ENCODE results near the gene NPPB. TPM values are rescaled to one million over a fixed set of nuclear protein-coding genes. Genes with fewer than 3 reads are reported as not detected.

The NPPB gene
- total and polyA plus RNA-seq, 9 of the 15 experiments (the other 6 are each of a cell fraction or from before 2014, with no cell fraction given), result not detected

DNA sequence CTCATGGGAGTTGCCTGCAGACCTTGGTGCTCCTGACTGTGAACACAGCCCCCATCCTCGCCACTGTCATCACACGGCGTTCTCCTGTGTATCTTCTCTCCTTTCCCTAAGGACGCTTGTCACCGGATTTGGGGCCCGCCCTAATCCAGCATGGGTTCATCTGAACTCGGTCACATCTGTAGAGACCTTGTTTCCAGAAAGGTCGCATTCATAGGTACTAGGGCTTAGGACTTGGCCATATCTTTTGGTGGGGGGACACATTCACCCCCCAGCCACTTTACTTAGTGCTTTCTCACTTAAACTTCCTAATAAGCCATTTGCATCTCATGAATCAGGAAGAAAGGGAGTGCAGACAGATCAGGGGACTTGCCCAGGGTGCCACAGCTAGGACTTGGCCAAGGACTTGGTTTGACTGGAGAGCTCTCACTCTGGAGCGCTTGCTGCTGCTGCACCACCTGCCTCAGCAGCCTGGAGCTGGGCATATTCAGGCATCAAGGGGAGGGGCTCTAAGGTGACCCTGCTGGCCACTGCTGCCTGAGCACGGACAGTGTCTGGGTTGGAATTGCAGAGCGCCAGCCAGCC lies 20.9 kb downstream of the NPPB start:
- Histone ChIP-seq H3K4me2 (ENCODE audit: insufficient read depth, low read length) (no peak overlapping the region), H3K9me3 (replicated peaks; ENCODE audit: control insufficient read depth, insufficient read depth, low read depth, low read length) (no peaks in the 10 kb centered on the region), H3K9me1 (ENCODE audit: control insufficient read depth, insufficient read depth, low read length) (no peaks in the 10 kb centered on the region), H3K4me3 (no peak overlapping the region), H3K4me1 (replicated peaks in 1 of 2; ENCODE audit: control insufficient read depth in 2 of 2, insufficient read depth in 2 of 2, low read length in 2 of 2) (peaks cover 24 to 39% of the 10 kb centered on the region in 2 experiments), H3K79me2 (ENCODE audit: control insufficient read depth, insufficient read depth, low read length) (no peaks in the 10 kb centered on the region), H4K20me1 (replicated peaks; ENCODE audit: control insufficient read depth, insufficient read depth, low read length) (no peaks in the 10 kb centered on the region; the same call in 1 of the 2 replicates), H3K9ac (ENCODE audit: insufficient read depth in 1 of 2, low read depth in 2 of 2, low read length in 2 of 2) (peak overlapping the region in 1 of 2 experiments; percentile 18; a peak in 1 of 4 replicates), H3K27me3 (ENCODE audit: control insufficient read depth in 2 of 2, insufficient read depth in 2 of 2, low read length in 2 of 2) (no peaks in the 10 kb centered on the region), H3K27ac (ENCODE audit: extremely low read depth, low read depth, low read length) (no peak overlapping the region), H3K36me3 (ENCODE audit: control insufficient read depth, insufficient read depth, low read length) (peaks cover 93% of the 10 kb centered on the region), H2AFZ (ENCODE audit: low read depth, low read length) (no peak overlapping the region)
- FAIRE-seq, result no peak
- ChIA-PET POLR2A (interaction anchor here (0.6 to 14.0 kb wide), 12 partner anchors 10 to 200 kb away, joined by 3 to 304 read pairs (median 4); partner anchors contain the start of gene PLOD1), CTCF (ENCODE audit: low intra/inter-chr PET ratio) (interaction anchor here (1.3 to 4.7 kb wide), 5 partner anchors 53 to 129 kb away, joined by 3 to 93 read pairs (median 19); no protein-coding TSS in a partner anchor)
- no peak for ATAC-seq
- TF ChIP-seq ZNF282 (CRISPR knock-in tag; IDR thresholded peaks at IDR 0.05) (0 out of 2 replicates have a peak, but pooled peaks have one; percentile 21), CAMTA2 (CRISPR knock-in tag; conservative IDR thresholded peaks at IDR 0.05) (no peak), MED1 (CRISPR knock-in tag; IDR thresholded peaks at IDR 0.05; ENCODE audit: borderline replicate concordance) (peak; percentile 24; the same call in 1 of the 2 replicates)
- in situ Hi-C loops (cut with MboI) (no loop called here), intact Hi-C loops (cut with micrococcal nuclease) (loop anchor here (1.0 to 2.0 kb wide), 3 partner anchors 56 to 193 kb away; no protein-coding TSS in a partner anchor)
- DNase-seq (ENCODE audit: extremely low read depth in 1 of 4, low spot score in 3 of 4), result no peak
- no TSS peak for BruUV-seq (replicated peaks)
- 84% methylated on average over 11 of the region's 11 CpGs for WGBS (ENCODE audit: insufficient coverage, low coverage, missing lambda C conversion rate)

Measured in K562 (cell line).